ENCODE results near the gene SHFL.

DNA sequence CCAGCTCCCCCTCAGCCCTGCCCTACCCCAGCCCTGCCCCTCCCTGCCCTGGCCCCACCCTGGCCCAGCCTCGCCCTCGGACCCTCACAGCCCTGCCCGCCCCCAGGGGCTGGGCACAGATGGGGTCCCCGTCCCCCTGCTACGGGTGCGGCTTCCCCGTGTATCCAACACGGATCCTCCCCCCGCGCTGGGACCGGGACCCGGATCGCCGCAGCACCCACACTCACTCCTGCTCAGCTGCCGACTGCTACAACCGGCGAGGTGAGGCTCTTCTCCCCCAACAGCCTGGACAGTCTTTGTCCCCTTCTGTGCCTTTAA lies 5.2 kb downstream of the SHFL start:
- TF ChIP-seq POLR2A (IDR thresholded peaks at IDR 0.05; ENCODE audit: low read depth, low read length) = no peak
- no peak for TF ChIP-seq POLR2AphosphoS5 (IDR thresholded peaks at IDR 0.05; ENCODE audit: low read depth, low read length)
- no peak for TF ChIP-seq TAF1 (IDR thresholded peaks at IDR 0.05; ENCODE audit: borderline replicate concordance, low read depth, low read length)

Data from GM12892 (cell line).